Measurements from ENCODE around the gene RPA1. TPM values are rescaled to one million over a fixed set of nuclear protein-coding genes. Genes with fewer than 3 reads are reported as not detected.

RPA1 gene
- total and polyA plus RNA-seq, 2 of the 4 experiments (the other 2 are of a cell fraction): 38.4 to 48.2 TPM

DNA sequence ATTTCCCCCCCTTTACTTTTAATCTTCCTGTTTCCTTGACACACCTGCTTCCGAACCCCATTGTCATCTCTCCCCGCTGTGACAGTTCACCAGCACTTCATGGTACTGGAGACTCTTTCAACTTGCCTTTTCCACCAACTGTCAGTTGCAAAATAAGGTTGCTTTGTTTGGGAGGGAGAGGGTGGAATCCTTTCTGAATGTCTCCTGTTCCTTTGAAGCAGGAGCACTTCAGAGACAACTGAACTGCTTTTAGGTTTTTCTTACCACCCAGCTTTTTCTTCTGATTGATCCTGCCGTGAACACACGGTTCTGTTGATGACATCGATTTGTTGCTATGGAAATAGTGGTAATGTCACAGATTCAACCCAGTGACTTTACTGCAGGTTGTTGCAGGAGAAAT is 42.0 kb downstream of the RPA1 start:
- in situ Hi-C loops (cut with MboI; ENCODE audit: low sequenced_read_pairs) (no loop called here), dilution Hi-C loops (cut with HindIII; ENCODE audit: low sequenced_read_pairs, unreplicated experiment) (no loop called here), intact Hi-C loops (cut with micrococcal nuclease) (no loop called here)
- ChIA-PET CTCF (no interaction called here), POLR2A (ENCODE audit: unreplicated experiment) (no interaction called here)
- WGBS, 2 experiments (ENCODE audit: extremely low coverage in 2 of 2, insufficient read length in 1 of 2): no CpG with 5 or more reads among the region's 5 CpGs
- TF ChIP-seq FOS (IDR thresholded peaks at IDR 0.05; ENCODE audit: low read depth, low read length) (no peak), CHD1 (IDR thresholded peaks at IDR 0.05; ENCODE audit: low read depth, low read length) (no peak), RCOR1 (IDR thresholded peaks at IDR 0.05; ENCODE audit: insufficient replicate concordance, low read length) (no peak), RFX5 (IDR thresholded peaks at IDR 0.05; ENCODE audit: low read depth, low read length) (no peak), NFE2L2 (IDR thresholded peaks at IDR 0.05; ENCODE audit: low read depth, low read length) (no peak), BHLHE40 (IDR thresholded peaks at IDR 0.05; ENCODE audit: low read depth, low read length) (no peak), MAZ (IDR thresholded peaks at IDR 0.05; ENCODE audit: borderline replicate concordance, low read depth, low read length) (no peak), MAFK (IDR thresholded peaks at IDR 0.05; ENCODE audit: low read depth, low read length) (no peak), SMC3 (IDR thresholded peaks at IDR 0.05; ENCODE audit: low read depth, low read length) (no peak)
- TF ChIP-seq, protein P1, sequence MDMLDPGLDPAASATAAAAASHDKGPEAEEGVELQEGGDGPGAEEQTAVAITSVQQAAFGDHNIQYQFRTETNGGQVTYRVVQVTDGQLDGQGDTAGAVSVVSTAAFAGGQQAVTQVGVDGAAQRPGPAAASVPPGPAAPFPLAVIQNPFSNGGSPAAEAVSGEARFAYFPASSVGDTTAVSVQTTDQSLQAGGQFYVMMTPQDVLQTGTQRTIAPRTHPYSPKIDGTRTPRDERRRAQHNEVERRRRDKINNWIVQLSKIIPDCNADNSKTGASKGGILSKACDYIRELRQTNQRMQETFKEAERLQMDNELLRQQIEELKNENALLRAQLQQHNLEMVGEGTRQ (IDR thresholded peaks at IDR 0.05; ENCODE audit: low read depth, low read length): no peak
- TF ChIP-seq, protein P2, sequence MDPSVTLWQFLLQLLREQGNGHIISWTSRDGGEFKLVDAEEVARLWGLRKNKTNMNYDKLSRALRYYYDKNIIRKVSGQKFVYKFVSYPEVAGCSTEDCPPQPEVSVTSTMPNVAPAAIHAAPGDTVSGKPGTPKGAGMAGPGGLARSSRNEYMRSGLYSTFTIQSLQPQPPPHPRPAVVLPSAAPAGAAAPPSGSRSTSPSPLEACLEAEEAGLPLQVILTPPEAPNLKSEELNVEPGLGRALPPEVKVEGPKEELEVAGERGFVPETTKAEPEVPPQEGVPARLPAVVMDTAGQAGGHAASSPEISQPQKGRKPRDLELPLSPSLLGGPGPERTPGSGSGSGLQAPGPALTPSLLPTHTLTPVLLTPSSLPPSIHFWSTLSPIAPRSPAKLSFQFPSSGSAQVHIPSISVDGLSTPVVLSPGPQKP (IDR thresholded peaks at IDR 0.05; ENCODE audit: borderline replicate concordance, low read depth, low read length): no peak
- Histone ChIP-seq H2AK5ac (ENCODE audit: low read depth, low read length) (no peak overlapping the region), H2AFZ (replicated peaks; ENCODE audit: low read length, poor library complexity) (no peak overlapping the region), H2BK120ac (ENCODE audit: low read depth, low read length) (no peak overlapping the region), H3K27ac (ENCODE audit: insufficient read depth, low read length) (no peak overlapping the region), H2BK15ac (ENCODE audit: low read depth, low read length) (no peak overlapping the region), H3K36me3 (ENCODE audit: control insufficient read depth, insufficient read depth, low read length) (peaks cover 24% of the 10 kb centered on the region), H2AK9ac (replicated peaks; ENCODE audit: low read depth, low read length, poor library complexity) (no peak overlapping the region), H3K14ac (replicated peaks; ENCODE audit: low read depth, low read length) (no peak overlapping the region), H3K18ac (ENCODE audit: low read depth, low read length) (no peak overlapping the region), H3K4me1 (ENCODE audit: control insufficient read depth, insufficient read depth, low read length) (no peaks in the 10 kb centered on the region), H4K5ac (ENCODE audit: low read depth, low read length) (no peak overlapping the region), H2BK20ac (ENCODE audit: low read depth, low read length) (no peak overlapping the region), H3K27me3 (ENCODE audit: control insufficient read depth, insufficient read depth, low read length) (no peaks in the 10 kb centered on the region), H4K8ac (ENCODE audit: low read depth in 2 of 2, low read length in 2 of 2) (no peak overlapping the region), H3K23ac (ENCODE audit: low read depth, low read length) (no peak overlapping the region), H4K20me1 (ENCODE audit: insufficient read depth, low read length) (no peaks in the 10 kb centered on the region), H2BK5ac (ENCODE audit: low read depth, low read length, poor library complexity, severe bottlenecking) (no peak overlapping the region), H3K9ac (ENCODE audit: low read depth, low read length) (no peak overlapping the region), H3K9me3 (ENCODE audit: control insufficient read depth, insufficient read depth, low read length) (no peaks in the 10 kb centered on the region), H3K56ac (ENCODE audit: extremely low read depth, insufficient read depth, low read length) (no peak overlapping the region), H3K4ac (ENCODE audit: low read depth, low read length) (no peak overlapping the region), H3K4me2 (ENCODE audit: low read depth, low read length) (no peak overlapping the region), H3K4me3 (ENCODE audit: insufficient read depth, low read depth, low read length) (no peak overlapping the region), H3K9me1 (ENCODE audit: insufficient read depth, low read length) (0 out of 2 replicates have a peak, but pooled peaks cover 4% of the 10 kb centered on the region), H4K91ac (ENCODE audit: insufficient read depth, low read depth, low read length) (no peak overlapping the region), H3K79me1 (ENCODE audit: low read depth in 1 of 2, low read length in 2 of 2) (peaks cover 0 to 14% of the 10 kb centered on the region in 2 experiments; a peak in 3 of 4 replicates)
- DNase-seq (no peak), ATAC-seq (ENCODE audit: low read depth) (no peak)
- BruUV-seq (replicated peaks): no TSS peak

All from IMR-90 (cell line).